ENCODE measurements around the gene JHY. TPM values are rescaled to one million over a fixed set of nuclear protein-coding genes. Genes with fewer than 3 reads are reported as not detected.
A peak's percentile ranks its signal among the peaks of the same experiment; 100 is the strongest.

The JHY gene
- total and polyA plus RNA-seq, 5 donors: 3.2 to 5.6 (median 5.0) TPM

DNA sequence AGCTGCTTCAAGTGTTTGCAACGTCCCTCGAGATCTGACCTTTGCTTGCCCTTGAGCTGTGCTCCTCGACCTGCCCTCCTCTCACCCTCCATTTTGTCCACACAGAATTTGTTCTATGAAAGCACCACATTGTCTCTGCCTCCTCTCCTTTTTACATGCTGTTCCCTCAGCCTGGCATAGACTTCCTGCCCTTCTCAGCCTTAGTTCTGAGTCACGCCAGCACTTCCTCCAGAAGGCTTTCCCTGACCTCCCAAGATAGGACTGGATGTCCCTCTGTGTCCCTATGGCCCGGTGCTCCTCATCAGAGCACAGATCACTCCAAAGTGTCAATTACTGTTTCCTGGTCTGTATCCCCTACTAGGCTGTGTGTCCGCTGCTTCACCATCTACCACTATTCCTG, 16.2 kb downstream of the JHY start:
- DNase-seq: no peak
- Histone ChIP-seq H3K27ac (ENCODE audit: low read length) (no peak overlapping the region), H3K9me3 (ENCODE audit: control insufficient read depth, low read length) (no peaks in the 10 kb centered on the region), H3K4me1 (ENCODE audit: control insufficient read depth, insufficient read depth, low read length) (peaks cover 3% of the 10 kb centered on the region), H3K4me3 (ENCODE audit: low read length) (no peak overlapping the region), H3K27me3 (ENCODE audit: control insufficient read depth, insufficient read depth) (no peaks in the 10 kb centered on the region)
- intact Hi-C loops (cut with DNase I): no loop called here
- peak; percentile 32 to 66 for ATAC-seq
- WGBS: 62% methylated on average over 6 of the region's 6 CpGs

DNA sequence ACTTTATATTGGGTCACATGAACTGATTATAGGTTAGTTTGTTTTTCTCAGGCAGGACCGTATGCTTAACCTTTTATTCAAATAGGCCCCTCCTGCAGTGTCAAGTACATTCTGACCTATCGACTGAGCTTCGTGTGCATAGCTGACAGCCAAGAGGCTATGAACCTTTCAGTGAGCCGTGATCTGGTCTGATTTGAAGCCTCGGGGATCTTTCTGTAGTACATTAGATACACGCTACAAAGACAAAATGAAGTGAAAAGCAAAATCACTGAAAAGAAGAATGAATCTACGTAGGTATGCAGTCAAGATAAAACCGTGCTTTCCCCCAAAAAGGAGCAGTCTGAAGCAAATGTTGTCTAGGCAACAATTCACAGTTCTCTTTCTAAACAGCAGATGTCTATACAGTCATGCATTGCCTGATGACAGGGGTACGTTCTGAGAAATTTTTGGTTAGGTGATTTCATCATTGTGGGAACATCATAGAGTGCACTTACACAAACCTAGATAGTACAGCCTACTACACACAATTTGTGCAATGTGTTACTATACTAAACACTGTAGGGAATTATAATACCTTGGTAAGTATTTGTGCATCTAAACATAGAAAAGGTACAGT, 18.1 kb downstream of the JHY start:
- ATAC-seq (no peak), DNase-seq (no peak)
- Histone ChIP-seq H3K4me3 (ENCODE audit: low read length) (no peak overlapping the region), H3K27me3 (ENCODE audit: control insufficient read depth, insufficient read depth) (no peaks in the 10 kb centered on the region), H3K9me3 (ENCODE audit: control insufficient read depth, low read length) (no peaks in the 10 kb centered on the region), H3K4me1 (ENCODE audit: control insufficient read depth, insufficient read depth, low read length) (peaks cover 3% of the 10 kb centered on the region), H3K27ac (ENCODE audit: low read length) (no peak overlapping the region)
- WGBS: 86% methylated on average over 9 of the region's 9 CpGs
- intact Hi-C loops (cut with DNase I): no loop called here

GRCh38 chr11:122902951-122903350, 20.4 kb downstream of the JHY start:
- Histone ChIP-seq H3K27me3 (ENCODE audit: control insufficient read depth, insufficient read depth) (no peaks in the 10 kb centered on the region), H3K4me1 (ENCODE audit: control insufficient read depth, insufficient read depth, low read length) (peaks cover 3% of the 10 kb centered on the region), H3K27ac (ENCODE audit: low read length) (no peak overlapping the region), H3K9me3 (ENCODE audit: control insufficient read depth, low read length) (no peaks in the 10 kb centered on the region), H3K4me3 (ENCODE audit: low read length) (no peak overlapping the region)
- 95% methylated on average over 4 of the region's 4 CpGs for WGBS
- intact Hi-C loops (cut with DNase I): no loop called here
- DNase-seq: no peak
- no peak for ATAC-seq

DNA sequence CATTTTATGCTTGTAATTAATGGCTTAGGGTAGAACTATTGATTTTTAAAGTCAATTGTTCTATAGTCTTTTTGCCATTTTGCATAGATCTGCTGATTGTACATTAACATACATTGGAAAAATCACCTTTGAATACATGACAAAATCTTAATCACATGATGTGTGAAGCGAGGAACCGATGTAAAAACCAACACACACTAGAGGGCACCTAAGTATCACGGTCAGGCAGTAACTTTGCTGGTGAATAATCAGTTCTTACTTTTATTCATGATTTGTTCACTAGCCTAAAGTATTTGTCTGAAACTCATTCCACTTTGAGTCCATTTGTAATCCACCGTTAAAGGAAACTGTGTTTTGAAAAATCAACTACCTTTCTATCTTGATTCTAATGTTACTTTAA, 28.2 kb downstream of the JHY start:
- no peaks in the 10 kb centered on the region for H3K9me3 ChIP-seq (ENCODE audit: control insufficient read depth, low read length)
- ATAC-seq (no peak), DNase-seq (no peak)
- no peaks in the 10 kb centered on the region for H3K27me3 ChIP-seq (ENCODE audit: control insufficient read depth, insufficient read depth)
- no peak overlapping the region for H3K27ac ChIP-seq (ENCODE audit: low read length)
- H3K4me1 ChIP-seq (ENCODE audit: control insufficient read depth, insufficient read depth, low read length): no peaks in the 10 kb centered on the region
- no peak overlapping the region for H3K4me3 ChIP-seq (ENCODE audit: low read length)
- 68% methylated on average over 4 of the region's 4 CpGs for WGBS
- intact Hi-C loops (cut with DNase I): no loop called here

DNA sequence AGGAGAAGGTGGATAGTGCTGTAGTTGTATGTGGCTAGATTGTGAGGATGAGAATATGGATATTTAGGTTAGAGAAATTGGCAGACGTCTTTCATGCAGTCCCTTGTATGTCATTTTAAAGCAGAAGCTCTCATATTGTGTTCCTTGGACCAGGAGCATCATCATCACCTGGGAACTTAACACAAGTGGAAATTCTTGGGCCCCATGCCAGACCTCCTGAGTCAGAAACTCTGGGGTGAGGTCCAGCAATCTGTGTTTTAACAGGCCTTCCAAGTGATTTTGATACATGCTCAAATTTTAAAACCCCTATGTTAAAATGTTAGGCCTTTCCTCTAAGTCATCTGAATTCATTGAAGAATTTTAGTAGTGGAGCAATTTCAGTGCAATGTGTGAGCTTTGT, 34.8 kb downstream of the JHY start:
- intact Hi-C loops (cut with DNase I): no loop called here
- WGBS: 89% methylated on average over 1 of the region's 1 CpG
- ATAC-seq: no peak

GRCh38 chr11:122918734-122919133, 36.2 kb downstream of the JHY start:
- intact Hi-C loops (cut with DNase I): no loop called here

More for the DNA sequence above, 34.8 kb downstream of the JHY start:
- Histone ChIP-seq H3K27me3 (ENCODE audit: control insufficient read depth, insufficient read depth) (no peaks in the 10 kb centered on the region), H3K9me3 (ENCODE audit: control insufficient read depth, low read length) (no peaks in the 10 kb centered on the region), H3K27ac (ENCODE audit: low read length) (no peak overlapping the region), H3K4me1 (ENCODE audit: control insufficient read depth, insufficient read depth, low read length) (no peaks in the 10 kb centered on the region), H3K4me3 (ENCODE audit: low read length) (no peak overlapping the region)
- DNase-seq: peak in 1 of 3 donors; percentile 44

DNA sequence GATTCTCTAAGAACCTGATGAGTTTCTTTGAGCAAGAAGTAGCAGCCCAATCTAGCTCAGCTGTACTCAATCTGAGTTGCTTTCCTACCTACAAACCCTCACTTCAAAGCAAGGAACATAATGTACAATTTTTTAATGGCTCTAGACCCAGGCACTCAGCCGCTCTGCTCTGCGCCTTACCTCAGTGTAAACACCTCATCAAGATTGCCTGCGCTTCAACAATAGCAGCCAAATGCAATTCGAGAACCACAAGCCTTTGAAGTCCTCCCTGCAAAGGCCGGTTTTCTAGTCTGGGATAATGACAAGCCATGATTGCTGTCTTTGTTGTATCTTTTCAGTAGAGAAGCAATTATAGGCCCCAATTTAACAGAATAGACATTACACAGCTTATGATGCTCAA, 38.0 kb downstream of the JHY start:
- H3K9me3 ChIP-seq (ENCODE audit: control insufficient read depth, low read length): no peaks in the 10 kb centered on the region
- WGBS: 86% methylated on average over 5 of the region's 5 CpGs
- intact Hi-C loops (cut with DNase I): no loop called here
- no peak overlapping the region for H3K4me3 ChIP-seq (ENCODE audit: low read length)
- DNase-seq: no peak
- ATAC-seq: no peak
- H3K27ac ChIP-seq (ENCODE audit: low read length): no peak overlapping the region
- no peaks in the 10 kb centered on the region for H3K4me1 ChIP-seq (ENCODE audit: control insufficient read depth, insufficient read depth, low read length)
- no peaks in the 10 kb centered on the region for H3K27me3 ChIP-seq (ENCODE audit: control insufficient read depth, insufficient read depth)

More at GRCh38 chr11:122918734-122919133, 36.2 kb downstream of the JHY start:
- 95% methylated on average over 7 of the region's 7 CpGs for WGBS
- Histone ChIP-seq H3K27me3 (ENCODE audit: control insufficient read depth, insufficient read depth) (no peaks in the 10 kb centered on the region), H3K27ac (ENCODE audit: low read length) (no peak overlapping the region), H3K9me3 (ENCODE audit: control insufficient read depth, low read length) (no peaks in the 10 kb centered on the region), H3K4me3 (ENCODE audit: low read length) (no peak overlapping the region), H3K4me1 (ENCODE audit: control insufficient read depth, insufficient read depth, low read length) (no peaks in the 10 kb centered on the region)
- no peak for DNase-seq
- no peak for ATAC-seq

GRCh38 chr11:122922893-122923292, 40.3 kb downstream of the JHY start:
- no peaks in the 10 kb centered on the region for H3K27me3 ChIP-seq (ENCODE audit: control insufficient read depth, insufficient read depth)
- H3K4me3 ChIP-seq (ENCODE audit: low read length): no peak overlapping the region
- no peak for ATAC-seq
- no peak overlapping the region for H3K27ac ChIP-seq (ENCODE audit: low read length)
- H3K9me3 ChIP-seq (ENCODE audit: control insufficient read depth, low read length): no peaks in the 10 kb centered on the region
- no peak for DNase-seq
- intact Hi-C loops (cut with DNase I): no loop called here
- WGBS: 81% methylated on average over 4 of the region's 4 CpGs
- no peaks in the 10 kb centered on the region for H3K4me1 ChIP-seq (ENCODE audit: control insufficient read depth, insufficient read depth, low read length)

GRCh38 chr11:122923302-122923701, 40.7 kb downstream of the JHY start:
- intact Hi-C loops (cut with DNase I): no loop called here
- 95% methylated on average over 2 of the region's 2 CpGs for WGBS
- Histone ChIP-seq H3K9me3 (ENCODE audit: control insufficient read depth, low read length) (no peaks in the 10 kb centered on the region), H3K4me1 (ENCODE audit: control insufficient read depth, insufficient read depth, low read length) (no peaks in the 10 kb centered on the region), H3K4me3 (ENCODE audit: low read length) (no peak overlapping the region), H3K27ac (ENCODE audit: low read length) (no peak overlapping the region), H3K27me3 (ENCODE audit: control insufficient read depth, insufficient read depth) (no peaks in the 10 kb centered on the region)
- ATAC-seq: no peak
- DNase-seq: no peak

DNA sequence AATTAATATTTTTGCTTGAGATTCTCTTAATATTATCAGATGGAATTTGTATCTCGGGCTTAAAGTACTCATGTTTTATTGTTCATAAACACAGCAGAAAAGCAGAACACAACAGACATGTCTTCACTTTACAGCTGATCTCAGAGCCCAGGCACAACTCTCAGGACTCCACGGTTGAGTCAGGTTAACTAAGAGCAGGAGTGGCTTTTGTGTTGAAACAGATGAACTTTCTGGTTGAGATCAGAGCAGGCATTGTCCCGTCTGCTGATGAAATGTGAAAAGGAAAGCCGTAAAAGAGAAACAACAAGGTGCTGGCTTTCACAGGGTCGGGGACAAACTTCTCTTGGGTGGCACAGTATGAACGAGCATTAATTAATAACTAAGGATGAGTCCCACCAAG, 49.0 kb downstream of the JHY start:
- WGBS: 83% methylated on average over 6 of the region's 6 CpGs
- H3K4me1 ChIP-seq (ENCODE audit: control insufficient read depth, insufficient read depth, low read length): no peaks in the 10 kb centered on the region
- no peaks in the 10 kb centered on the region for H3K27me3 ChIP-seq (ENCODE audit: control insufficient read depth, insufficient read depth)
- DNase-seq (no peak), ATAC-seq (no peak)
- no peaks in the 10 kb centered on the region for H3K9me3 ChIP-seq (ENCODE audit: control insufficient read depth, low read length)
- intact Hi-C loops (cut with DNase I): no loop called here
- no peak overlapping the region for H3K27ac ChIP-seq (ENCODE audit: low read length)
- H3K4me3 ChIP-seq (ENCODE audit: low read length): no peak overlapping the region

DNA sequence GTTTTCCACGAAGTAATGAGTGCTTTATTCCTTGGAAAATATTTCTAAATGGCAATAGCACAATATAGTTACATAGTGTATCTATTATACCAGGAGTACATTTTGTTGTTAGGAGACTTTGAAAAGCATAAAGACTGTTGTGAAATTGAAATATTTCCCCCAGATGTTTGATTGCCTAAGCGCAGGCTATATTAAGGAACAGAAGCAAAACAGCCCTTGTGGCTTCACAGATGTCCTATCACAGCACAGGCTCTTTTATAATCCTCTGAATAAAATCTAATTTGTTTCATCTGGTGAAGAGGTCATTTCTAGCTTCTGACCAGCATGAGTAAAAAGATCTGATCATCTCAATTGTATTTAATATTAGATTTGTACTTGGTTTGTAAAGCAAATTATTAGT, 50.9 kb downstream of the JHY start:
- no peak for ATAC-seq

GRCh38 chr11:122937983-122938382, 55.4 kb downstream of the JHY start:
- intact Hi-C loops (cut with DNase I): no loop called here
- H3K4me3 ChIP-seq (ENCODE audit: low read length): no peak overlapping the region
- no peaks in the 10 kb centered on the region for H3K9me3 ChIP-seq (ENCODE audit: control insufficient read depth, low read length)
- H3K27ac ChIP-seq (ENCODE audit: low read length): no peak overlapping the region
- DNase-seq (no peak), ATAC-seq (no peak)
- WGBS: 91% methylated on average over 3 of the region's 3 CpGs
- H3K27me3 ChIP-seq (ENCODE audit: control insufficient read depth, insufficient read depth): no peaks in the 10 kb centered on the region
- no peaks in the 10 kb centered on the region for H3K4me1 ChIP-seq (ENCODE audit: control insufficient read depth, insufficient read depth, low read length)

More for the DNA sequence above, 50.9 kb downstream of the JHY start:
- Histone ChIP-seq H3K9me3 (ENCODE audit: control insufficient read depth, low read length) (no peaks in the 10 kb centered on the region), H3K27ac (ENCODE audit: low read length) (no peak overlapping the region), H3K4me1 (ENCODE audit: control insufficient read depth, insufficient read depth, low read length) (no peaks in the 10 kb centered on the region), H3K27me3 (ENCODE audit: control insufficient read depth, insufficient read depth) (no peaks in the 10 kb centered on the region), H3K4me3 (ENCODE audit: low read length) (no peak overlapping the region)
- no peak for DNase-seq
- intact Hi-C loops (cut with DNase I): no loop called here
- WGBS: 53% methylated on average over 2 of the region's 2 CpGs

All from right cardiac atrium (tissue), 5 donors.